Posterior vena cava (tissue), 2 donors: ENCODE results near the gene METAP1D. TPM values are rescaled to one million over a fixed set of nuclear protein-coding genes. Genes with fewer than 3 reads are reported as not detected.
"Not testable (repeated sequence)": the region's sequence is repeated elsewhere in the genome, so short reads cannot be mapped to it uniquely, and the experiment has no call there.

Source experiments
- DNase-seq: peaks from one replicate; pipeline ENCODE4 v3.0.0-alpha.2; 2020; ENCODE audit warnings: low spot score
- intact Hi-C, 2 donors: fragments of 100-400 bp; cut with DNase I; formaldehyde crosslinking; loops; one replicate each; pipeline versions ENCODE4 v1.14.1 to v1.14.2; 2022 to 2023
- total RNA-seq, 2 donors: library from RNA; stranded (reverse); fragmentation: NEBNext Ultra II Directional; extraction: Animal tissue kit (Norgen Biotek cat#: 25700); gene quantifications; one replicate each; pipeline ENCODE4 v1.2.1, GENCODE V29; 2021
- donor health status: DM: yes; HTN: yes; CAD: no.
- donor health status: DM: yes; HTN: yes; CAD: no.

Gene METAP1D
- total RNA-seq, 2 donors from 2014 or later, result 3.5 to 6.5 TPM

DNA sequence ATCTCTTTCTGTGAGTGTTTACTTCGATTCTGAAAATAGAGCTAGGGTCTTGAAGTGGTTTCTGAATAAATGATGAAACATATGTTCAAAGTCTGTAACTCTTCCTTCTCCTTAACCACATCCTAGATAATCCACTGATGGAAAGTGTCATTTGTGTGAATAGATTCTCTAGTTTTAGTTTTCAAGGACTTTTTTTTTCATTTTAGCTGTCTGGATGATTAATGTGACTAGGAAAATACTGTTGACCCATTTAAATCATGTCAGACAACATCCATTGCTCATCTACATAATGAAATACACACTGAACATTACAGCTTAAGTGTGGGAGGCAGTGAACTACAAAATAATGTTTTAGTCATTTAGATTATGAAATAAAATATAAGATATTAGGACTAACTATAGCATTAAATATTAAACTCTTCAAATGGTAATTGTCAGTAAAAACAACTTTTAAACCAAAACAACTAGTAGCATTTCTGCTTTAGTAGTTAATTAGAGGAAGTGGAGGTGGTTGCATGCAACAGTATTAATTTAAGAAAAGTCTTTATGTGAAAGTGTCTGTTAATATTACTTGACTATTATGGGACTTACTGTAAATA is 46.4 kb downstream of the METAP1D start:
- no peak for DNase-seq
- intact Hi-C loops, result no loop called here

DNA sequence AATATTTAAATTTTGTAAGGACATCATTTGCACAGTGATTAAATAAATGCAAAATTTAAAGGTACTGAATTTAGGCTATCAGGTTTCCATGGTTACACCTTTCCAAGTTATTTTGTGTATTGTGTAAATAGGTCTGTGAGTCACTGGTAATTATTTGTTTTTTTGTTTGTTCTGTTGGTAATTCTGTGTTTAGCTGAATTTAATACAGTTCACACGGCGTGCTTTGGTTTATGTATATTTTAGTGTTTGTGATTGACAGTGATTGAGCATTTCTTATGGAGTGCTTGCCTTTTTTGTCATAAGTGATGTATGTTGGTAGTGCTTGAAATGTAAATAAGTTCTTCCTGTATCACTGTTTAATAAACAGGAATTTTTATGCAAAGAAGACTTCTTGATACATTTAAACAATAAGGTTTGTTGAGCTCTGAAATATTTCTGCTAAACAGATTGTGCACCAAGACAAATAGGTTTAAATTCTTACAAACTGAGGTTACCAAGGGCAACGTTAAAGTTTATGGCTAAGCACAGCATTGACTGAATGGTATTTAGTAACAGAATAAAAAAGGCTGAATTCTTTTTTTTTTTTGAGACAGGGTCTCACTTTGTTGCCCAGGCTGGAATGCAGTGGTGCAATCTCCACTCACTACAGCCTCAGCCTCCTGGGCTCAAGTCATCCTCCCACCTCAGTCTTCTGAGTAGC is 47.3 kb downstream of the METAP1D start:
- intact Hi-C loops, result no loop called here
- no peak for DNase-seq

DNA sequence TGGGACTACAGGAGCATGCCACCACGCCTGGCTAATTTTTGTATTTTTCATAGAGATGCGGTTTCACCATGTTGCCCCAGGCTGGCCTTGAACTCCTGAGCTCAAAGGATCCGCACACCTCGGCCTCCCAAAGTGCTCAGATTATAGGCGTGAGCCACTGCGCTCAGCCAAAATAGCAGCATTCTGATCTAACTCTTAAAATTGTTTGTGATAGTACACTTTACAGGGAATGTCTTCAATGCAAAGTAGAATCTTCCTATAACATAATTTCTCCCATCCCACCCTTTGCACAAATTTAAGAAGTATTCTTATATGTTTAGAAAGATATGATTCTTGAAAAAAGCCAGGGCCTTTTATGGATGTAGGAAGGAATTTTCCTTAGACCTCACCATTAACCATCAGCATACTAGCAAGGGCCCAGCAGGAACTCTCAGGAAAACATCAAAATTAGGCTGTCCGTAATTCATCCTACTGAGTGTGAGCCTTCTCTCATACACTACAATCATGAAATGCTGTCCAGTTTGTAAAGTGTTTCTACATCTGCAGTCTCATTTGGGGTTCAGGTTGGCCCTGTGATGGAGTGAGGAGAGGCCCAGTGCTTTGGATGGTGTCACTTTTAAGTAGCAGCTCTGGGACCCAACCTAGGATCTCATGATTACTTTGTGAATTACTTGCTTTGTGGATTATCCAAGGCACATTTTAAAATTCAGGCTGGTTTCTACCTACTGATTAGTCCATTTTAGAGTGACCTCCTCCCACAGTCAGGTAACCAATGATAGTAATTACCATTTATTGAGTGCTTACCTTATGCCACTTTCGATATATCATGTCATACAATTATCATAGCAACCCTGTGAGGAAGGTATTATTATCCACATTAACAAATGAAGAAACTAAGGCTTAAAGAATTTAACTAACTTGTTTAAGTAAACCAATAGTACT is 48.1 kb downstream of the METAP1D start:
- DNase-seq, result no peak
- intact Hi-C loops, result no loop called here

DNA sequence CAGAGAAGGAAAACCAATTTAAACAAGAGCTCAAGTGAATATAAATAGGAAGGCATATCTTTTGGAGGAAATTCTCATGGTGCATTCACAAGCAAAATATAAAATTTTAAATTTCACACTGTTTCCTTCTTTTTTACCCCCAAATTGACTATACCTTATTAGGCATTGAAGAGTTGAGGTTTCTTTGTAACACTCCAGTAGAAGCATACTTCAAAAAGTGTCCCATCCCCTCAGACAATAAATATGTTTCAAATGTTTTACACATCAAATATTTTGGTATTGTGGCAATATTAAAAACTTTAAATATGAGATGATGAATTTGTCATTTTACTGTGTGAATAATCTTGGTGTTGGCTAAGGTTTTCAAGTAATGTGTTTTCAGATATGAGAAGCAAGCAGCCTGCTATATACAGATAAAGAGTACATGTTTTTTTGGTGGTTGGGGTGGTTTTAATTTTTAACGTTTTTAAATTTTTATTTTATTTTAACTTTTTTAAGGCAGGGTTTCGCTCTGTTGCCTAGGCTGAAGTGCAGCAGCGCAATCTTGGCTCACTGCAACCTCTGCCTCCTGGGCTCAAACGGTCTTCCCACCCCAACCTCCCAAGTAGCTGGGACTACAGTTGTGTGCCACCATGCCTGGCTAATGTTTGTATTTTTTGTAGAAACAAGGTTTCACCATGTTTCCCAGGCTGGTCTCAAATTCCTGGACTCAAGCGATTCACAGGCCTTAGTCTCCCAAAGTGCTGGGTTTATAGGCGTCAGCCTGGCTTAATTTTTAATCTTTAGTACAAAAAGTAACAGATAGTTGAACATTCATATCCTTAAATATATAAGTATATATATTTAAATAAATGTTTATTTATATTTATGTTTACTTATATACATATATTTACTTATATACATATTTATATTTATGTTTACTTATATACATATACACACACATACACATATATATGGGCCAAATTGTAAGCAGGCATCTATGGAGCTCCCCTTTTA is 49.1 kb downstream of the METAP1D start:
- no peak for DNase-seq
- intact Hi-C loops, result no loop called here

DNA sequence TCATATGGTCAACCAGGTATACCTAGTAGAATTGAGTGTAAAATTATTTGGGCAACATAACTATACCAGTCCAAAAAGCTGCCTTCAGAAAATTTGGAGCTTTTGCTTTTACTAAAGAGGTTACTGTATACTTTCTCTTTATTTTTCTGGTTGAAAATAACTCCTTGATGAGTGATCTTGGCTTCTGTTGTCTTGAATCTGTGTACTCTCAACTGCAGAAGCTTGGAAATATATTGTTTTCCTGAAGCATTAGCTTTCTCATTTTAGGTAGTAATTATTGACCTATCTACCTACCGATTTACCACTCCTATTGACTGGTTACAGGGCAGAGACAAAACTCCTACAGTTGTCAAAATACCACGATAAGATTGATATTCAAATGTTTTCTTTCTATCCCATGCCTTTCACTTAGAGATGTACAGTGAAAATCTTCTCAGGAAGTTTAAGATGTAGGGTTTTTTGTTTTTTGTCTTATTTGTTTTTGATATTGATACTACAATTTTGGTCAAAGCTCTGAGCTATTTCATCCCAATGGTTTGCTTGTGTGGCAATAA is 49.9 kb downstream of the METAP1D start:
- intact Hi-C loops, result no loop called here
- no peak for DNase-seq

DNA sequence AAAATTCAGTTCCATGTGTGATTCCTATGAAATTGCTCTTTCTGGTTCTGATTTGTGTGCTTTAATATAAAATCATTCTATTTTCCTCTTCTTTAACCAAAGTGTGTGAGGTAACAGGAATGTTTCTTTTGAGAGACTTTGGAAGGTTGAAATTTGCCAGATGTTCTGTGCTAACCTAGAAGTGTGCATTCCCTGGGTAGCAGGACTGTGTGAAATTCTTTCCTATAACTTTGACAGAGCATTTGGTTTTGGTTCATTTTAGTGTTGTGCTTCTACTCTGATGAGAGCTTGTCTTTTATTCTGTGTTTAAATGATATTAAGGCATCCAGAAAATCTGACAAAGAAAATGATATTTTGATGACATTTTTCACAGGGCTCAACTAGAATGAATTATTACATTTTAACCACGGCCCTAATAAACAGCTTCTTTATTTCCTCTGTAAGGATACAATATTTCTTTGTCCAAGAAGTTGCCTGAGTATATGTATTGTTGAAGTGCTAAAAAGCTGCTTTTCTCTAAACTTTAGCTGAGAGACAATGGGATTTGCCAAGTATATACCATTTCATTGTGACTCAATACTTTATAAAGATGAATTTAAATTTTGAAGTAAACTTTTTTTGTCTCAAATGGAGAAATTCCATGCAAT is 50.8 kb downstream of the METAP1D start:
- no peak for DNase-seq
- intact Hi-C loops, result no loop called here

DNA sequence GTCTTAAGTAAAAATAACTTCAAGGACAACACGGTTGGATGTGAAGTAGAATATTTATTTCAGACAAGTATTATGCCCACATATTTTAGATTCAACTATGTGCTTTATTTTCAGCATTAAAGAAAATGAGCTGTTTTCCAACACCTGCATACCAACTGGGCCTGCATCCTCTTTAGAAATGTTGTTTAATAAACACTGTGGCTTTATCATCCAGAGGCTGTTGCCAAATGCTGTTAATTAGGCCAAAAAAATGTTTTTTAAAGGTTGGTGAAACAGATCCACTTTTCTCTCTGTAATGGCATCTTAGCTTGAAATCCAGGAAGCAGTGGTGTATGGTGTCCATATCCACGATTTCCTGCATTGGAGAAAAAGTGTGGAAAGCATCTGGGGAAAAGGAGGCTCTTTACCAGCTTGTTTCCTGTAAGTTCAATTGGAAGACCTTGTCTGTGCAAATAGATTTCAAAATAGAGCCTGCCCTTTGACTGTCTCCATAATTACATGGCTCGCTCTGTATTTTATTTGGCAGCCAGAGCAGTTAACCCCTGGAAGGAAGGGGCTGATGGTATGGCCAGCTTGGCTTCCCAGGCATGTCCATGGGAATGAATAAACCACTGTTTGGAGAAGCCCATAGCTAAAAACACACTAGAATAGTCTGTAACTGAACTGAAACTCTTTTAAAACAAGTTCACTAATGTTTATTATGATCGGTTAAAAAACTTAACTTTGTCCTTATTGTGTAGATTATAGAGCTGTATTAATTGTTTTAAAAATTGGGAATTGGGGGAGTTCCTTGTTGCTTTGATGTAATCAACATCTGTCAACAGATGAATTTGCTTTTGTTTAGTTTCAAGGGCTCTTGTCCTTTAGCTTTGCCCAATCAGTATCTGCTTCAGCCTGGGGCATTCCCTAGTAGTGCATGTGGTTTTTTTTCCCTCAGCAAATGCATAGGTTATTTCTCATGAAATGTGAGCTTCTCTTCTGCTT is 52.5 kb downstream of the METAP1D start:
- DNase-seq, result no peak
- intact Hi-C loops, result no loop called here

DNA sequence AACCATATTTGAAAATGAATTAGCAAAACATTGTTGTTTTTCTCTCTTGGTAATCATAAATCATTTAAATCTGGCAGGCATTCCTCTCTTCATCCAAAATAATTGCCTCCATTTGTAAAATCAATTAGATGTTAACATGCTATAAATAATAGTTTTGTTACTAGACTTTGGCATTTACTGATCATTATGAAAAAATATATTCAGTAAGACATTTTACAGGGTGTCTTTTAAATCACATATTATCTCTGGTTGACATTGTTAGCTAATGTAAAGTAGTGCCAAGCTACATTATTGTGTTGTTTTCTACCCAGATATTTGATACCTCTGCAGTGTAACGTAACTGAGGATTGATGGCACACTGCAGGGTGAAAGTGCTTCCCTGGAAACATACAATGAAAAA is 53.7 kb downstream of the METAP1D start:
- intact Hi-C loops, result no loop called here
- no peak for DNase-seq

DNA sequence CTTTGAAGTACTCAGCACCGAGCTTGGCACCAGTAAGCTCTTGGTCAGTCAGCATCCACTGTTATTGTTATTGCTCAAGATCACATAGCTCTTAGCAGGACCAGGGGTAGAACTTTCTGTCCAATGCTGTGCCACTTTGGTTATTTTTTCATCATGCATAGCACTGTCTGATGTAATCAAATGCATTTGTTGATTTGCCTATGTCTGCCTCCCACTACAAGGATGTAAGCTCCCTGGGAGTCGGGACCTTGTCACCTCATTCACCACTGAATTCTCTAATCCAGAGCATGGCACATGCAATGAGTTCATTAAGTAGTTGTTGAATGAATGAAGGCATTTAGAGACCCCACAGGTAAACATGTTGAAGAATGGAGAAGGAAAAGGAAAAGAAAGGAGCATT is 56.5 kb downstream of the METAP1D start:
- DNase-seq, result no peak
- intact Hi-C loops, result no loop called here

DNA sequence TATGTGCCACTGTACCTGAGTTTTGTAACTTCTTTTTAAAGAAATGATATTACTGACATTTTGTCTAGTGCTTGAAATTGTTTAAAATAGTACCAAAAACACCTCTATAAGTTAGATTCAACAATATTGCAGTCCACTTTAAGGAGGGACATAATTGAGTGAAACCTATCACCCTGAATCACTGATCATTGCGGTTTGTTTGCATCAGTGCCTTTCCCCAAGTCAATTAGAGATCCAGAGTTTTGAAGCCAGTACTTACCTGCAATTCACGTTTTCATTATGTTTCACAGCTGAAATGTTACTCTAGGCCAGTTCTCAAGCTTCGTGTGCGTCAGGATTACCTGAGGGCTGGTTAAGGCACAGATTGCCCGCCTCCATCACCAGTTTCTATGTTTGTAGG is 58.9 kb downstream of the METAP1D start:
- intact Hi-C loops, result no loop called here
- DNase-seq, result no peak

DNA sequence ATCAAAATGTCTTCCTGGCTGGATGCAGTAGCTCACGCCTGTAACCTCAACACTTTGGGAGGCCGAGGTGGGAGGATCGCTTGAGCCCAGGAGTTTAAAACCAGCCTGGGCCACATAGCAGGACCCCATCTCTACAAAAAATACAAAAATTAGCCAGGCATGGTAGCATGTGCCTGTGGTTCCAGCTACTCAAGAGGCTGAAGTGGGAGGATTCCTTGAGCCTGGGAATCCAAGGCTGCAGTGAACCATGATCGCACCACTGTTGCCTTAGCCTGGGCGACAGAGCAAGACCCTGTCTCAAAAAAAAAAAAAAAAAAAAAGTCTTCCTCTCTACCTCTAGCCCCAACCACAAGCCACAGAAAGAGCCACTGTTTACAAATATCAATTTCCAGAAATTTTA is 60.4 kb downstream of the METAP1D start:
- DNase-seq, result not testable (repeated sequence)

DNA sequence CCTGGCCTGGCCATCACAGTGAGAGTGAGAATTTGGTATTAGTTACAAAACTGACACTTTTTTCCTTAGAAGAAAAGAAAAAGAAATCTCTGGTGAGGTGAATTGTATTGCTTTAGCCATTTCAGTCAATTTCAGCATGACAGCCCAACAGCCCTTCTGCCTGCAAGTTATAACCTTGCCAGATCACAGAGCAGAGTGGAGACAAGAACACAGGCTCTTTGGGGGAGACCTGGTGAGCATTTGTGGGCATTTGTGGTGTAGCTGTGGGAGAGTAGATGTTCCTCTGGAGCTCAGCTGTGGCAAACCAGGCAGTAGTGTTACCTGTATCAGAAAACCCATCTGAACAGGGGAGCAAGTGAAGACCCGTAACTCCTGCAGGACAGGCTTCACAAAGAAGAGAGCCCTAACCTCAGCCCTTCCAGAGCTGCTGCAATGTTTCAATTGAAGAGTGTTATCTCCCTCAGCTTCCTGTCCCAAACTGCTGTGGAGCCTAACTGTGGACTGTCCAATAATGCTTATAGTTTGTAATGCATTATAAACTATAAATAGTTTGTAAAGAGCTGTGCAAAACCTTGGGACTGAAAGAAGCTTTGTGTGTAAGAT is 62.8 kb downstream of the METAP1D start:
- intact Hi-C loops, result no loop called here
- DNase-seq, result no peak

More for the DNA sequence above, 60.4 kb downstream of the METAP1D start:
- intact Hi-C loops, result not testable (repeated sequence)

DNA sequence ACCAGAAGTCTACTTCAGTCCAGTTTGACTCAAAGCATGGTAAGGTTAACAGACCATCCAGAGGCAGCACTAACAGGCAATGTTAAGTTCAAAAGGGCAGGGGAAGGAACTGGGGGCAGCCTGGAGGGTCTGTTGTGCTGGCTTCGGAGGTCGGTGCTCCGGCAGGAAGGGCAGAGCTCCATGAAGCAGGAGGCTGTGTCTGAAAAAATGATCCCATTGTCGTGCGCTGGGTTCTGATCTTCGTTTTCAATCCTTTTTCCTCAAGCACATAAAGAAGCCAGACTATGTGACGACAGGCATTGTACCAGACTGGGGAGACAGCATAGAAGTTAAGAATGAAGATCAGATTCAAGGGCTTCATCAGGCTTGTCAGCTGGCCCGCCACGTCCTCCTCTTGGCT is 63.7 kb downstream of the METAP1D start:
- no peak for DNase-seq
- intact Hi-C loops, result no loop called here

DNA sequence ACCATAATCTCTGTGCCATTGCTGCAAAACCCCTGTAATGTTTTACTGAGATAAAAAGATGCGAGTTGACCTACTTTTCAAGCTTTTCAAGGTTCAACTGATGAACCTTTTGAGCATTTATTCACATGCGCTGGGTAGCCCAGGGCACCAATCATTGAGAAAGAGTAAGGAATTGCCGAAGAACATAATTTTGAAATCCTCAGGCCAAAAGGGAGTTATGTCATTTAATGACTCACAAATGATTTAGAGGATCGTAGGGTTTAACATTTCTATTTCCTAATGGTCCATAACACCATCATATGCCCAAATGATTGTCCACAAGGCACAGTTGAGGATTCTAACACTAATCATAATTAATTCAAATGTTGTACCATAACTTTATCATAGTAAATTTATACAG is 65.4 kb downstream of the METAP1D start:
- no peak for DNase-seq
- intact Hi-C loops, result no loop called here

DNA sequence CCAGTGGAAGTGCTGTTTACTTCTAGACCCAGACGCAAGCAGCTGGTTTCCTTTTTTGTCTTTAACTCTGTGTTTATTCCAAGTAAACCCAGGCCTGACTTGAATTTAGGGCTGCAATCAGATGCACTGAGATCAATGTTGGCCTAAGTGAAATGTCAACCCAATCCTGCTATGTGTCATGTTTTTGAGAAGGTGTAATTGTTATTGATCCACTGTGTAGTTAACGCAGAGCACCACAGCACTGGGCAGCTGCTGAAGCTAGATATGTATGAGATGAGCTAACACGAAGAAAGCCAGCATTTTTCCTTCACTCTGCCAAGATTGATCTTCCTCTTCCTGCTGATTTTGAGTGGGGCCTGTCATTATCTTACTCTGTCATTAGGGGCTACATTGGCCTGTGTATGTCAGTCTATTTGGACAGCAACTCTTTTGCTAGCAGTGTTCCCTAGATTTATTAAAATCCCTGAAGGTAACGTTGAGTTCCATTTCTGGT is 66.7 kb downstream of the METAP1D start:
- no peak for DNase-seq
- intact Hi-C loops, result no loop called here

DNA sequence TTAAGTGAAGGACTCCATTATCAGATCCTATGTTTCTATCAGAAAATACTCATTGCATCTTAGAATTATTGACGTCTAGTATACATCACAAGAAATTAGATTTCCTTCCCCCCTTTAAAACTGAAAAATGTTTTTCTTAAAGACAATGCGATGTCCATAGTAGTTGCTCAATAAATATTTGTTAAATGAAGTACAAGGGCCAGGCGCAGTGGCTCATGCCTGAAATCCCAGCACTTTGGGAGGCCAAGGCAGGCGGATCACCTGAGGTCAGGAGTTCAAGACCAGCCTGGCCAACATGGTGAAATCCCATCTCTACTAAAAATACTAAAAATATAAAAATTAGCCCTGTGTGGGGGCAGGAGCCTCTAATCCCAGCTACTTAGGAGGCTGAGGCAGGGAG is 68.2 kb downstream of the METAP1D start:
- DNase-seq, intact Hi-C loops: not testable (repeated sequence)

DNA sequence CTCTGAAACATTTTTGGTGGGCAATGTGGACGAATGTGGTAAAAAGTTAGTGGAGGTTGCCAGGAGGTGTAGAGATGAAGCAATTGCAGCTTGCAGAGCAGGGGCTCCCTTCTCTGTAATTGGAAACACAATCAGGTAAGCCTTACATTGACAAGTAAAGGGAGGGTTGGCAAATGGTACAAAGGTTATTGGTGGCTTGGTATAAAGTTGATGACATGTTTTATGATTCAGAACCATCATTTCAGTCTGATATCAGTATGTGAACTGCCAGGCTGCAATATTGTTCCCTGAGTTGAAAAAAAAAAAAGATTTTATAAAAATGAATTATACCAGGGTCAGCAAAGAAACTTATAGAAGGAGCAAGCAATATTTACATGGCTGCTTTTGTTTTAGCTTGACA is 71.2 kb downstream of the METAP1D start:
- intact Hi-C loops, result no loop called here
- DNase-seq, result no peak
